GM13977 (cell line): Measurements from ENCODE around the gene COA8.

Experiments used
- DNase-seq: peaks from one replicate; pipeline ENCODE4 v3.0.0; 2012; ENCODE audit warnings: low spot score
- CTCF ChIP-seq: IDR thresholded peaks from 2 replicates; pipeline ENCODE4 v1.5.1; 2012; ENCODE audit warnings: mild to moderate bottlenecking, control low read depth; ENCODE audit not compliant: insufficient read depth; ENCODE audit errors: extremely low read depth, missing control alignments
- in situ Hi-C: fragments of 300-500 bp; cut with MboI; formaldehyde crosslinking; loops from one replicate; pipeline ENCODE4 v1.12.0; 2022; ENCODE audit warnings: low sequenced_read_pairs, low pct_unique_long_range_greater_than_20kb, mixed read lengths, inconsistent platforms; ENCODE audit not compliant: unreplicated experiment

COA8 gene

GRCh38 chr14:103538291-103539055, 24.3 kb upstream of the COA8 start:
- in situ Hi-C loops, result no loop called here
- no peak for TF ChIP-seq CTCF
- no peak for DNase-seq

GRCh38 chr14:103539056-103539825, 23.5 kb upstream of the COA8 start:
- TF ChIP-seq CTCF, result no peak
- in situ Hi-C loops, result no loop called here
- no peak for DNase-seq

GRCh38 chr14:103540821-103541708, 21.7 kb upstream of the COA8 start:
- TF ChIP-seq CTCF, result no peak
- DNase-seq, result no peak
- in situ Hi-C loops, result no loop called here

- no peak for DNase-seq
- in situ Hi-C loops, result no loop called here
- no peak for TF ChIP-seq CTCF
These were observed 20.8 kb upstream of the COA8 start for GRCh38 chr14:103541709-103542604.

GRCh38 chr14:103542605-103543088, 20.1 kb upstream of the COA8 start:
- TF ChIP-seq CTCF, result no peak
- no peak for DNase-seq
- in situ Hi-C loops, result no loop called here

GRCh38 chr14:103543140-103543539, 19.6 kb upstream of the COA8 start:
- in situ Hi-C loops, result no loop called here
- no peak for DNase-seq
- no peak for TF ChIP-seq CTCF
